Ishikawa (cell line): ENCODE results near the gene UBAC2.

ENCODE experiments used
- CEBPB ChIP-seq: IDR thresholded peaks from 2 replicates; pipeline ENCODE4 v1.6.1; 2012
- CREB1 ChIP-seq: IDR thresholded peaks from 2 replicates; pipeline ENCODE4 v1.6.1; 2012; ENCODE audit warnings: low read depth
- EGR1 ChIP-seq: IDR thresholded peaks from 2 replicates; pipeline ENCODE4 v1.6.1; 2012
- EP300 ChIP-seq: IDR thresholded peaks from 2 replicates; pipeline ENCODE4 v1.6.1; 2012; ENCODE audit warnings: borderline replicate concordance
- FOXM1 ChIP-seq: IDR thresholded peaks from 2 replicates; pipeline ENCODE4 v1.6.1; 2012; ENCODE audit warnings: low read depth, borderline replicate concordance
- MAX ChIP-seq: IDR thresholded peaks from 2 replicates; pipeline ENCODE4 v1.6.1; 2012
- NFIC ChIP-seq: IDR thresholded peaks from 2 replicates; pipeline ENCODE4 v1.6.1; 2012
- RAD21 ChIP-seq: IDR thresholded peaks from 2 replicates; pipeline ENCODE4 v1.6.1; 2012; ENCODE audit warnings: low read depth
- REST ChIP-seq: IDR thresholded peaks from 2 replicates; pipeline ENCODE4 v1.6.1; 2012; ENCODE audit warnings: low read depth, mild to moderate bottlenecking
- TAF1 ChIP-seq: IDR thresholded peaks from 2 replicates; pipeline ENCODE4 v1.6.1; 2012; ENCODE audit warnings: low read depth, mild to moderate bottlenecking
- TCF12 ChIP-seq: IDR thresholded peaks from 2 replicates; pipeline ENCODE4 v1.6.1; 2012; ENCODE audit warnings: low read depth
- TEAD4 ChIP-seq: IDR thresholded peaks from 2 replicates; pipeline ENCODE4 v1.6.1; 2012
- YY1 ChIP-seq: IDR thresholded peaks from 2 replicates; pipeline ENCODE4 v1.6.1; 2012; ENCODE audit warnings: low read depth
- ZBTB7A ChIP-seq: IDR thresholded peaks from 2 replicates; pipeline ENCODE4 v1.6.1; 2012; ENCODE audit warnings: low read depth
- TF ChIP-seq, protein P1 (sequence below): IDR thresholded peaks from 2 replicates; pipeline ENCODE4 v1.6.1; 2012

The UBAC2 gene

GRCh38 chr13:99393791-99394735, 193.4 kb downstream of the UBAC2 start:
- no peak for TF ChIP-seq NFIC
- no peak for TF ChIP-seq RAD21
- TF ChIP-seq EGR1: no peak
- no peak for TF ChIP-seq EP300
- TF ChIP-seq ZBTB7A: no peak
- TF ChIP-seq, protein P1, sequence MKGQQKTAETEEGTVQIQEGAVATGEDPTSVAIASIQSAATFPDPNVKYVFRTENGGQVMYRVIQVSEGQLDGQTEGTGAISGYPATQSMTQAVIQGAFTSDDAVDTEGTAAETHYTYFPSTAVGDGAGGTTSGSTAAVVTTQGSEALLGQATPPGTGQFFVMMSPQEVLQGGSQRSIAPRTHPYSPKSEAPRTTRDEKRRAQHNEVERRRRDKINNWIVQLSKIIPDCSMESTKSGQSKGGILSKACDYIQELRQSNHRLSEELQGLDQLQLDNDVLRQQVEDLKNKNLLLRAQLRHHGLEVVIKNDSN: no peak
- TF ChIP-seq YY1: no peak
- TF ChIP-seq TCF12: no peak
- TF ChIP-seq MAX: no peak

- TF ChIP-seq TAF1 (no peak), FOXM1 (no peak), ZBTB7A (no peak), RAD21 (no peak), TEAD4 (no peak), EP300 (no peak), CREB1 (no peak), YY1 (no peak), EGR1 (no peak)
These were observed 194.8 kb downstream of the UBAC2 start for GRCh38 chr13:99395436-99395835.

DNA sequence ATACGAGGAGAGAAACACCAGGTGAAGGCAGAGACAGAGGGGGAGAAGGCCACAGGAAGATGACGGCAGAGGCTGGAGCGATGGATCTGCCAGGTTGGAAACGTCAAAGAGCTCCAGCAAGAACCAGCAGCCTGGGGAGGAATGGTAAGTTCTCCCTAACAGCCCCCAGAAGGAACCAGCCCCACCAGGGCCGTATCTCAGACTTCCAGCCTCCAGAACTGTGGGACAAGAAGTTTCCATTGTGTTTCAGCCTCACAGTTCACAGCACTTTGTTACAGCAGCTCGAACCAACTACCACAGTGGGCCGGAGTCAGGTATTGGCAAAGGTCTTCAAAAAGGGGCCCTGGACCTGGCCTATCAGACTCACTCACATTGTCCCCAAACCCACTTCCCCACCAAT, 195.8 kb downstream of the UBAC2 start:
- TF ChIP-seq NFIC (no peak), ZBTB7A (no peak), EP300 (no peak), FOXM1 (no peak)

DNA sequence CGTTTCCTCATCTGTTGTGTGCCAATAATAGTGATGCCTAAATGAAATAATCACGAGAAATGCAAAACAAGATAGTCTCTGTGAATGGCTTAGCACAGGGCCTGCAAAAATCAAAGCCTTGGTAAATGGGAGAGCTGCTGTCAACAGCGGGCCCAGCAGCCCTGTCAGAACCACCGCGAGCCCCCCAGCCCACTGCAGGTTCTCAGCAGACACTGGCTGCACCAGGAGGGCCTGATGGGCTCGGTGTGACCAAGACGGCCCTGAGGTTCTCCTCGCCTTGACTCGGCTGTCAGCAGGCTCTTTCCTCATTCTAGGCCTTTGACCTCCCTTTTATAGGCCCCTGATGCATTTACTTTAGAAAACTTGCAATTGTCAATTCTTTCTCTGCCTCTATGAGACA, 197.4 kb downstream of the UBAC2 start:
- TF ChIP-seq NFIC (no peak), CEBPB (no peak), TCF12 (no peak), EGR1 (no peak), CREB1 (no peak)
- TF ChIP-seq, protein P1: no peak

GRCh38 chr13:99398916-99399622, 198.4 kb downstream of the UBAC2 start:
- no peak for TF ChIP-seq TCF12
- TF ChIP-seq YY1: no peak
- TF ChIP-seq EGR1: no peak
- TF ChIP-seq FOXM1: no peak
- no peak for TF ChIP-seq EP300
- TF ChIP-seq TEAD4: no peak
- TF ChIP-seq ZBTB7A: no peak
- no peak for TF ChIP-seq MAX
- TF ChIP-seq CREB1: no peak
- TF ChIP-seq, protein P1: no peak
- TF ChIP-seq REST: no peak
- TF ChIP-seq TAF1: no peak
- TF ChIP-seq CEBPB: no peak
- TF ChIP-seq NFIC: no peak
- TF ChIP-seq RAD21: no peak

- TF ChIP-seq, protein P1: no peak
- TF ChIP-seq FOXM1 (no peak), MAX (no peak), NFIC (no peak), TAF1 (no peak), EGR1 (no peak), CREB1 (no peak), CEBPB (no peak), RAD21 (no peak), TCF12 (no peak), TEAD4 (no peak), EP300 (no peak), REST (no peak), YY1 (no peak), ZBTB7A (no peak)
These were observed 198.9 kb downstream of the UBAC2 start for GRCh38 chr13:99399623-99399974.
